22Rv1 (cell line): ENCODE results near the gene POLR3H.

Source experiments
- ZFX ChIP-seq: fragments of 450-650 bp; IDR thresholded peaks from 2 replicates; pipeline ENCODE4 v1.6.1; 2017; ENCODE audit warnings: antibody characterized with exemption, borderline replicate concordance
- TF ChIP-seq, protein P1 (sequence below): fragments of 450-650 bp; IDR thresholded peaks from 2 replicates; pipeline ENCODE4 v1.5.1; 2017; ENCODE audit warnings: mild to moderate bottlenecking

DNA sequence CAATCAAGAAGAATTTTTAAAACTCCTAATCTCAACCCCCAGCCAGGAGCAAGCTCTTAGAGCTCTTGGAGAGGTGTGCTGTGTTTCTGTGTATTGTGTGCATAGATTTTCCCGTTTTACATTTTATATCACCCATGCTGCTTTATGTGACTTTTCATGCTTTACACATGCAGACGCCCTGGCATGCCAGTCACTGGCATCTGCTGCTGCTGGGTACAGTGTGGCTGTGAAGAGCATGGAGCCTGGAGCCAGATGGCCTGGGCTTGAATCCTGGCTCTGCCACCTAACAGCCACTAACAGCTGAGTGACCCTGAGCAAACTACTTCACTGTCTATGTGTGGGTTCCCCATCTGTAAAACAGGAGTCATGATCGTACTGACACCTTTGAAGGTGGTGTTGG is 23.1 kb downstream of the POLR3H start:
- TF ChIP-seq, protein P1, sequence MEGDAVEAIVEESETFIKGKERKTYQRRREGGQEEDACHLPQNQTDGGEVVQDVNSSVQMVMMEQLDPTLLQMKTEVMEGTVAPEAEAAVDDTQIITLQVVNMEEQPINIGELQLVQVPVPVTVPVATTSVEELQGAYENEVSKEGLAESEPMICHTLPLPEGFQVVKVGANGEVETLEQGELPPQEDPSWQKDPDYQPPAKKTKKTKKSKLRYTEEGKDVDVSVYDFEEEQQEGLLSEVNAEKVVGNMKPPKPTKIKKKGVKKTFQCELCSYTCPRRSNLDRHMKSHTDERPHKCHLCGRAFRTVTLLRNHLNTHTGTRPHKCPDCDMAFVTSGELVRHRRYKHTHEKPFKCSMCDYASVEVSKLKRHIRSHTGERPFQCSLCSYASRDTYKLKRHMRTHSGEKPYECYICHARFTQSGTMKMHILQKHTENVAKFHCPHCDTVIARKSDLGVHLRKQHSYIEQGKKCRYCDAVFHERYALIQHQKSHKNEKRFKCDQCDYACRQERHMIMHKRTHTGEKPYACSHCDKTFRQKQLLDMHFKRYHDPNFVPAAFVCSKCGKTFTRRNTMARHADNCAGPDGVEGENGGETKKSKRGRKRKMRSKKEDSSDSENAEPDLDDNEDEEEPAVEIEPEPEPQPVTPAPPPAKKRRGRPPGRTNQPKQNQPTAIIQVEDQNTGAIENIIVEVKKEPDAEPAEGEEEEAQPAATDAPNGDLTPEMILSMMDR = no peak
- no peak for TF ChIP-seq ZFX
